Measurements from ENCODE around the gene MCC.

The MCC gene

GRCh38 chr5:113065626-113066025, 422.6 kb downstream of the MCC start:
- no peaks in the 10 kb centered on the region for H3K36me3 ChIP-seq
- TF ChIP-seq Cebpa-rat (IDR thresholded peaks at IDR 0.05), result no peak
- H3K4me2 ChIP-seq, result no peak overlapping the region
- H3K27me3 ChIP-seq, result no peaks in the 10 kb centered on the region
- H3K9me3 ChIP-seq, result 0 out of 2 replicates have a peak, but pooled peaks cover 3% of the 10 kb centered on the region
- no peak overlapping the region for H3K27ac ChIP-seq
- no peaks in the 10 kb centered on the region for H4K20me1 ChIP-seq
- no peak overlapping the region for H3K9ac ChIP-seq
- H3K4me1 ChIP-seq, result peaks cover 59% of the 10 kb centered on the region
- no peak overlapping the region for H3K4me3 ChIP-seq

GRCh38 chr5:113064806-113065205, 423.4 kb downstream of the MCC start:
- no peak overlapping the region for H3K27ac ChIP-seq
- no peak overlapping the region for H3K4me3 ChIP-seq
- peaks cover 66% of the 10 kb centered on the region for H3K4me1 ChIP-seq
- no peaks in the 10 kb centered on the region for H4K20me1 ChIP-seq
- H3K4me2 ChIP-seq, result no peak overlapping the region
- H3K9ac ChIP-seq, result no peak overlapping the region
- H3K27me3 ChIP-seq, result no peaks in the 10 kb centered on the region
- TF ChIP-seq Cebpa-rat (IDR thresholded peaks at IDR 0.05), result no peak
- H3K9me3 ChIP-seq, result 0 out of 2 replicates have a peak, but pooled peaks cover 3% of the 10 kb centered on the region
- no peaks in the 10 kb centered on the region for H3K36me3 ChIP-seq

- no peaks in the 10 kb centered on the region for H4K20me1 ChIP-seq
- H3K4me1 ChIP-seq, result peaks cover 66% of the 10 kb centered on the region
- H3K27ac ChIP-seq, result no peak overlapping the region
- no peaks in the 10 kb centered on the region for H3K36me3 ChIP-seq
- no peaks in the 10 kb centered on the region for H3K27me3 ChIP-seq
- no peak overlapping the region for H3K9ac ChIP-seq
- H3K4me3 ChIP-seq, result no peak overlapping the region
- H3K4me2 ChIP-seq, result peak overlapping the region; percentile 69
- 0 out of 2 replicates have a peak, but pooled peaks cover 3% of the 10 kb centered on the region for H3K9me3 ChIP-seq
- TF ChIP-seq Cebpa-rat (IDR thresholded peaks at IDR 0.05), result no peak
Measured at GRCh38 chr5:113063927-113064326, 424.3 kb downstream of the MCC start.

- Histone ChIP-seq H3K4me1 (peaks cover 69% of the 10 kb centered on the region), H3K27ac (0 out of 2 replicates have a peak overlapping the region, but pooled peaks have one; percentile 8), H3K27me3 (no peaks in the 10 kb centered on the region), H3K4me3 (no peak overlapping the region), H4K20me1 (no peaks in the 10 kb centered on the region), H3K36me3 (no peaks in the 10 kb centered on the region), H3K4me2 (peak overlapping the region; percentile 69), H3K9ac (no peak overlapping the region), H3K9me3 (no peaks in the 10 kb centered on the region)
- no peak for TF ChIP-seq Cebpa-rat (IDR thresholded peaks at IDR 0.05)
Measured at GRCh38 chr5:113062869-113063508, 425.3 kb downstream of the MCC start.

- Histone ChIP-seq H3K4me1 (peaks cover 78% of the 10 kb centered on the region), H3K36me3 (no peaks in the 10 kb centered on the region), H3K27ac (peak overlapping the region; percentile 40; the same call in 1 of the 2 replicates), H3K27me3 (no peaks in the 10 kb centered on the region), H3K9me3 (no peaks in the 10 kb centered on the region), H4K20me1 (no peaks in the 10 kb centered on the region), H3K9ac (no peak overlapping the region), H3K4me2 (peak overlapping the region; percentile 69), H3K4me3 (no peak overlapping the region)
- no peak for TF ChIP-seq Cebpa-rat (IDR thresholded peaks at IDR 0.05)
Measured at GRCh38 chr5:113061846-113062780, 426.1 kb downstream of the MCC start.

- H4K20me1 ChIP-seq, result no peaks in the 10 kb centered on the region
- no peaks in the 10 kb centered on the region for H3K27me3 ChIP-seq
- H3K27ac ChIP-seq, result no peak overlapping the region
- no peak for TF ChIP-seq Cebpa-rat (IDR thresholded peaks at IDR 0.05)
- no peak overlapping the region for H3K4me3 ChIP-seq
- no peaks in the 10 kb centered on the region for H3K9me3 ChIP-seq
- H3K9ac ChIP-seq, result no peak overlapping the region
- H3K36me3 ChIP-seq, result no peaks in the 10 kb centered on the region
- H3K4me1 ChIP-seq, result peaks cover 76% of the 10 kb centered on the region
- H3K4me2 ChIP-seq, result peak overlapping the region; percentile 69
Measured at GRCh38 chr5:113060408-113061025, 427.7 kb downstream of the MCC start.

- Histone ChIP-seq H3K36me3 (no peaks in the 10 kb centered on the region), H3K4me3 (no peak overlapping the region), H3K9me3 (no peaks in the 10 kb centered on the region), H3K27ac (peak overlapping the region; percentile 62), H3K4me1 (peaks cover 76% of the 10 kb centered on the region), H4K20me1 (no peaks in the 10 kb centered on the region), H3K9ac (peak overlapping the region; percentile 9; the same call in 1 of the 2 replicates), H3K27me3 (no peaks in the 10 kb centered on the region), H3K4me2 (peak overlapping the region; percentile 69)
- TF ChIP-seq Cebpa-rat (IDR thresholded peaks at IDR 0.05), result no peak
Measured at GRCh38 chr5:113059232-113060040, 428.8 kb downstream of the MCC start.

GRCh38 chr5:113058706-113059226, 429.5 kb downstream of the MCC start:
- TF ChIP-seq Cebpa-rat (IDR thresholded peaks at IDR 0.05), result no peak
- Histone ChIP-seq H3K4me1 (peaks cover 71% of the 10 kb centered on the region), H3K27ac (peak overlapping the region; percentile 62), H3K4me3 (no peak overlapping the region), H4K20me1 (no peaks in the 10 kb centered on the region), H3K36me3 (no peaks in the 10 kb centered on the region), H3K27me3 (no peaks in the 10 kb centered on the region), H3K9me3 (no peaks in the 10 kb centered on the region), H3K9ac (no peak overlapping the region; the same call in 1 of the 2 replicates), H3K4me2 (peak overlapping the region; percentile 69)

- no peaks in the 10 kb centered on the region for H3K36me3 ChIP-seq
- no peak overlapping the region for H3K4me3 ChIP-seq
- H3K4me2 ChIP-seq, result peak overlapping the region; percentile 69
- H3K27me3 ChIP-seq, result no peaks in the 10 kb centered on the region
- no peak overlapping the region for H3K27ac ChIP-seq
- H3K9ac ChIP-seq, result no peak overlapping the region
- TF ChIP-seq Cebpa-rat (IDR thresholded peaks at IDR 0.05), result no peak
- H4K20me1 ChIP-seq, result no peaks in the 10 kb centered on the region
- no peaks in the 10 kb centered on the region for H3K9me3 ChIP-seq
- peaks cover 66% of the 10 kb centered on the region for H3K4me1 ChIP-seq
Measured at GRCh38 chr5:113058269-113058668, 430.0 kb downstream of the MCC start.

Data from BLaER1 (cell line).